Spleen (tissue), 7 donors: ENCODE results near the gene DPYSL4.

Source experiments
- CTCF ChIP-seq, 11 experiments: fragments of 200-600 bp in 7 of 11; fragments of 450-650 bp in 4 of 11; sonication (generic) in 4 of 11; IDR thresholded peaks in 8 of 11; conservative IDR thresholded peaks in 3 of 11; 1 replicate in 7 of 11; 2 replicates in 4 of 11; pipeline versions ENCODE4 v1.4.0 to v1.8.0; 2016 to 2021; ENCODE audit warnings: antibody characterized with exemption in 11 of 11, inconsistent platforms in 4 of 11, mild to moderate bottlenecking in 1 of 11
- POLR2A ChIP-seq, 3 donors: fragments of 450-650 bp; IDR thresholded peaks; one replicate each; pipeline ENCODE4 v1.5.1; 2017; ENCODE audit warnings: antibody characterized with exemption in 3 of 3, mild to moderate bottlenecking in 1 of 3
- POLR2AphosphoS5 ChIP-seq, 3 donors: sonication (generic); formaldehyde crosslinking; IDR thresholded peaks; one replicate each; pipeline ENCODE4 v1.5.1; 2017; ENCODE audit warnings: antibody characterized with exemption in 3 of 3
- donor health status: DM: no; HTN: no; CAD: no; lungs with moderate emphysema.
- donor health status: DM: no; HTN: no; CAD: no.
- donor health status: DM: no; HTN: no; CAD: no.

GRCh38 chr10:132146941-132147915, 39.5 kb upstream of the DPYSL4 start:
- TF ChIP-seq POLR2A (IDR thresholded peaks at IDR 0.05) (no peak), CTCF (IDR thresholded peaks at IDR 0.05 in 8 of 11, conservative IDR thresholded peaks at IDR 0.05 in 3 of 11) (no peak), POLR2AphosphoS5 (IDR thresholded peaks at IDR 0.05) (no peak)
